ENCODE results near the gene POU5F1.
"Not testable (repeated sequence)": the region's sequence is repeated elsewhere in the genome, so short reads cannot be mapped to it uniquely, and the experiment has no call there.

DNA sequence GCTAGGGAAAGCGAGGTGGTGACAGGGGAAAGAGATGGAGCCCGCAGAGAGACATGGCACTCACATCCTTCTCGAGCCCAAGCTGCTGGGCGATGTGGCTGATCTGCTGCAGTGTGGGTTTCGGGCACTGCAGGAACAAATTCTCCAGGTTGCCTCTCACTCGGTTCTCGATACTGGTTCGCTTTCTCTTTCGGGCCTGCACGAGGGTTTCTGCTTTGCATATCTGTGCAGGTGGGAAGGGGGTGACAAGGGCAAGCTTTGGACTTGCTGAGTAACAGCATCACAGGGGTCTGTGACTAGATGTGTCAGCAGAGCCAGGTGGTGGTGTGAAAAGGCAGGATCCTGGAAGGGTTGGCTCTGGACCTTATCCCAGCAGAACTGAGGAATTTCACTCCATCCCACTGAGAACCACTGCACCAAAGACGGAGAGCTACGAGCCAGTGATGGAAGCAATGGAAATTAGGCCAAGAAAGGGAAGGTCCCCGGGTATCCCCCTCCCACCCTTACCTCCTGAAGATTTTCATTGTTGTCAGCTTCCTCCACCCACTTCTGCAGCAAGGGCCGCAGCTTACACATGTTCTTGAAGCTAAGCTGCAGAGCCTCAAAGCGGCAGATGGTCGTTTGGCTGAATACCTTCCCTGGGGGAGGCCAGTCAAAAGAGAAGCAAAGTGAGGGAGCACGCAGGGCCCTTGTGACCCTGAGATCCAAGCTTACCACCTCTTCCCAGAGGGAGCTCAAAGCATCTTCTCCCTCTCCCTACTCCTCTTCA is 5.2 kb downstream of the POU5F1 start:
- not testable (repeated sequence) for TF ChIP-seq CTCF (IDR thresholded peaks at IDR 0.05); RAD21 (IDR thresholded peaks at IDR 0.05; ENCODE audit: low read length); PBX3 (IDR thresholded peaks at IDR 0.05); EZH2phosphoT487 (IDR thresholded peaks at IDR 0.05; ENCODE audit: borderline replicate concordance, low read depth); SMC3 (IDR thresholded peaks at IDR 0.05; ENCODE audit: low read depth, low read length)
